ENCODE results near the gene MCTP2.

GRCh38 chr15:94234300-94234699 lies 2.9 kb downstream of the MCTP2 start:
- TF ChIP-seq ZNF274 (IDR thresholded peaks at IDR 0.05; ENCODE audit: low read depth, low read length) (no peak), YY1 (IDR thresholded peaks at IDR 0.05; ENCODE audit: insufficient read depth, insufficient read length) (no peak), SUZ12 (IDR thresholded peaks at IDR 0.05; ENCODE audit: extremely low read depth, insufficient read depth, insufficient read length) (no peak)
